Esophagus squamous epithelium (tissue), 5 donors: ENCODE data around the gene PLXNA3. TPM values are rescaled to one million over a fixed set of nuclear protein-coding genes. Genes with fewer than 3 reads are reported as not detected.
A peak's percentile ranks its signal among the peaks of the same experiment; 100 is the strongest.

Experiments
- DNase-seq: peaks from one replicate; lab custom pipeline; 2025; lab: John Stamatoyannopoulos, UW
- H3K27ac ChIP-seq, 4 donors: fragments of 200-600 bp; sonication (generic); one replicate each; pipeline ENCODE4 v1.5.1; 2016 to 2019; ENCODE audit warnings: mild to moderate bottlenecking in 1 of 4
- H3K27me3 ChIP-seq, 4 donors: fragments of 200-600 bp; sonication (generic); 1 replicate in 3 of 4; 2 replicates in 1 of 4; pipeline versions ENCODE4 v1.5.1 to v1.6.0; 2017 to 2021; ENCODE audit warnings: antibody characterized with exemption in 1 of 4
- H3K36me3 ChIP-seq, 3 donors: fragments of 200-600 bp; sonication (generic); one replicate each; pipeline ENCODE4 v1.5.1; 2016 to 2019
- H3K4me1 ChIP-seq, 3 donors: fragments of 200-600 bp; sonication (generic); one replicate each; pipeline ENCODE4 v1.5.1; 2017 to 2019
- H3K4me3 ChIP-seq, 4 donors: fragments of 200-600 bp; sonication (generic); 1 replicate in 3 of 4; 2 replicates in 1 of 4; pipeline ENCODE4 v1.5.1; 2016 to 2019; ENCODE audit warnings: mild to moderate bottlenecking in 2 of 4, moderate library complexity in 1 of 4
- H3K9me3 ChIP-seq, 3 donors: fragments of 200-600 bp; sonication (generic); one replicate each; pipeline ENCODE4 v1.5.1; 2016 to 2019
- POLR2A ChIP-seq, 4 donors: fragments of 450-650 bp; IDR thresholded peaks; one replicate each; pipeline ENCODE4 v1.6.1; 2017; ENCODE audit warnings: antibody characterized with exemption in 4 of 4, mild to moderate bottlenecking in 4 of 4, moderate library complexity in 3 of 4
- WGBS, 2 donors: methylation state at CpG; one replicate each; pipeline ENCODE4 v1.1.5; 2018; 5-methylcytosine and 5-hydroxymethylcytosine counted together
- intact Hi-C: fragments of 100-400 bp; cut with DNase I; formaldehyde crosslinking; loops from one replicate; pipeline ENCODE4 v1.15.0; 2022
- total RNA-seq, 4 donors: library from RNA; depleted of rRNA; stranded (reverse); fragments of >200 nt; gene quantifications; one replicate each; pipeline ENCODE4 v1.1.0, GENCODE V29; 2016
- TF ChIP-seq, protein P1 (sequence below), 6 experiments: fragments of 450-650 bp in 4 of 6; fragments of 200-600 bp in 2 of 6; sonication (generic) in 2 of 6; IDR thresholded peaks; one replicate each; pipeline ENCODE4 v1.5.1; 2016 to 2019; ENCODE audit warnings: antibody characterized with exemption in 6 of 6, mild to moderate bottlenecking in 4 of 6, moderate library complexity in 4 of 6
- donor health status: DM: yes; HTN: yes; CAD: no.

Gene PLXNA3
- total RNA-seq, 4 donors from 2014 or later: 4.4 to 5.9 (median 5.4) TPM

DNA sequence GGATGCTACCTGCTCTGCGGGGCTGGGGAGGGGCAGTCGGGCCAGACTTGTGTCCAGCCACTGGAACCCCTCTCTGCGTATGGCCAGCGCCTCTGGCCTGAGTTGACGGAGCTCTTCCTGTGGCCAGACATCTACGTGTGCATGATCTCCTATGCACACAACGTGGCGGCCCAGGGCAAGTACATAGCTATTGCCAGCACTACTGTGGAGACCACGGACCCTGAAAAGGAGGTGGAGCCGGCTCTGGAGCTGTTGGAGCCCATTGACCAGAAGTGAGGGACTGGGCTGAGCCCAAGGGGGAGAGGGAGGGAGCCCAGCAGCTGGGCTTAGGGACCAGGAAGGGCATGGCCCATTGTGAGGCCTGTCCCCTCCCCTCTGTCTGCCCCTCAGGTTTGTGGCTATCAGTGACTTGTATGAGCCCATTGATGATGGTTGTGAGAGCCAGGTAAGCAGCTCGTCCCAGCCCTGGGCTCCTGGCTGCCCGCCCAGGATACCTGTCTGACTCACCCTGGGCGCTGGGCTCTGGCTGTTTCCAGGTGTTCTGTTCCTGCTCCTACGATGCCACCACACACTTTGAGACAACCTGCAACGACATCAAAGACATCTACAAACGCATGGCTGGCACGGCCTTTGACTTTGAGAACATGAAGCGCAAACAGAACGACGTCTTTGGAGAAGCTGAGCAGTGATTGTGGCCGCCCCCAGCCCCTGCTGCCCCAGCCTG lies 15.9 kb upstream of the PLXNA3 start:
- WGBS, 2 donors: 51 to 70% methylated on average over 5 to 6 of the region's 21 CpGs
- peaks cover 0 to 50% (median 5%) of the 10 kb centered on the region in 3 donors for H3K36me3 ChIP-seq
- peak overlapping the region in 3 of 4 donors; percentile 29 to 87 (median 37) for H3K27ac ChIP-seq
- no peak overlapping the region for H3K4me3 ChIP-seq
- H3K27me3 ChIP-seq: no peaks in the 10 kb centered on the region
- intact Hi-C loops: no loop called here
- H3K9me3 ChIP-seq: no peaks in the 10 kb centered on the region
- no peak for DNase-seq
- peaks cover 7 to 55% (median 18%) of the 10 kb centered on the region in 3 donors for H3K4me1 ChIP-seq
- TF ChIP-seq, protein P1, sequence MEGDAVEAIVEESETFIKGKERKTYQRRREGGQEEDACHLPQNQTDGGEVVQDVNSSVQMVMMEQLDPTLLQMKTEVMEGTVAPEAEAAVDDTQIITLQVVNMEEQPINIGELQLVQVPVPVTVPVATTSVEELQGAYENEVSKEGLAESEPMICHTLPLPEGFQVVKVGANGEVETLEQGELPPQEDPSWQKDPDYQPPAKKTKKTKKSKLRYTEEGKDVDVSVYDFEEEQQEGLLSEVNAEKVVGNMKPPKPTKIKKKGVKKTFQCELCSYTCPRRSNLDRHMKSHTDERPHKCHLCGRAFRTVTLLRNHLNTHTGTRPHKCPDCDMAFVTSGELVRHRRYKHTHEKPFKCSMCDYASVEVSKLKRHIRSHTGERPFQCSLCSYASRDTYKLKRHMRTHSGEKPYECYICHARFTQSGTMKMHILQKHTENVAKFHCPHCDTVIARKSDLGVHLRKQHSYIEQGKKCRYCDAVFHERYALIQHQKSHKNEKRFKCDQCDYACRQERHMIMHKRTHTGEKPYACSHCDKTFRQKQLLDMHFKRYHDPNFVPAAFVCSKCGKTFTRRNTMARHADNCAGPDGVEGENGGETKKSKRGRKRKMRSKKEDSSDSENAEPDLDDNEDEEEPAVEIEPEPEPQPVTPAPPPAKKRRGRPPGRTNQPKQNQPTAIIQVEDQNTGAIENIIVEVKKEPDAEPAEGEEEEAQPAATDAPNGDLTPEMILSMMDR (IDR thresholded peaks at IDR 0.05): no peak
- TF ChIP-seq POLR2A (IDR thresholded peaks at IDR 0.05): no peak

DNA sequence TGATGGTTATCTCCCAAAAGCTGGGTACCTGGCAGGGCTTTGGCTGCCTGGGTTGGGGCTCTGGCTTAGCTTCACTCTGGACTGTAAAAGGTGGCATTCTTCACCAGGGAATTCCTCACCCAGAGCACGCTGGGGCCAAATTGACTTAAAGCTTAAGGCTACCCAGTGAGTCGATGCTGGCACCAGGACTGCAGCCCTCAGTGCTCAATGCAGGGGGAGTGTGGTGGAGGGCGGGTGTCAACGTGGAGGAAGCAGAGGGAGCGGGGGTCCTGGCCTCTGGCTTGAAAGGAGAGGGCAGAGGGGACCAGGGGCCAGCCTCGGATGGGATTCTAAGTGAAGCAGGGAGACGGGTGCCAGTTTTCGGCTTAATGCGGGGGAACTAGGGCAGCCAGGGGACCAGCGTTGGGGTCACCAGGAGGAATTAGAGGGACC lies 14.6 kb upstream of the PLXNA3 start:
- Histone ChIP-seq H3K9me3 (no peaks in the 10 kb centered on the region), H3K36me3 (peaks cover 0 to 63% (median 5%) of the 10 kb centered on the region in 3 donors), H3K4me1 (peaks cover 3 to 43% (median 13%) of the 10 kb centered on the region in 3 donors), H3K27me3 (no peaks in the 10 kb centered on the region), H3K4me3 (peak overlapping the region in 3 of 4 donors; percentile 51 to 75 (median 59)), H3K27ac (peak overlapping the region; percentile 76 to 87 (median 87))
- 27 to 31% methylated on average over 3 to 9 of the region's 10 CpGs for WGBS, 2 donors
- no peak for DNase-seq
- intact Hi-C loops: no loop called here
- no peak for TF ChIP-seq POLR2A (IDR thresholded peaks at IDR 0.05)
- TF ChIP-seq, protein P1 (IDR thresholded peaks at IDR 0.05): no peak

DNA sequence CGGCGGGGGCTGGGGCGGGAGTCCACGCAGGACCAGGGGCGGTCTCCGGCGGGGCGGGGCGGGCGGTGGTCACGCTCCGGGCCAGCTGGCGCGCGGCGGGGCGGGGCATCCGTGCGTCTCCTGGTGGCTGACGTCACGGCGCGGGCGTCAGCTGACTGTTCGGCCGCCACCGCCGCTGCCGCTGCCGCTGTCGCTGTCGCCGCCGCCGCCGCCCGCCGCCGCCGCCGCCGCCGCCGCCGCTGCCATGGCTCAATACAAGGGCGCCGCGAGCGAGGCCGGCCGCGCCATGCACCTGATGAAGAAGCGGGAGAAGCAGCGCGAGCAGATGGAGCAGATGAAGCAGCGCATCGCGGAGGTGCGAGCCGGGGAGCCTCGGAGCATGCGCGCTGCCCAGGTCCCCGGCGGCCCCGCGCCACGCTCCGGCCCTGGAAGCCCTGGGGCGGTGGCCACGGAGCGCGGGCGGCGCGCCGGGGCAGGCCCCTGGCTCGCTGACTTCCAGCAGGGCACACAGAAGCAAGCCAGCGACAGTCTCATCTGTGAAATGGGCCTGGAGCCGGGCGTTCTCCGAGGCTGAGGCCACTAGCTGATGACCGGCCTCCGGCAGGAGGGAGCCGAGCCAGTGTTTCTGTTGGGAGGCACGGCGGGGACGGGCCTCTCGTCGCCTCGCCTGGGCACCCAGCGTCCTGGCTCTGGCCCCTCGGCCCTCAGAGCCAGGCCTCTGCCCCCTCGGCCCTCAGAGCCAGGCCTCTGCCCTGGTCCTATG lies 13.9 kb upstream of the PLXNA3 start, which contains the start of gene FAM50A:
Gene FAM50A, plus strand, starts transcription at position 150 of the 763 bp plus-strand sequence. Its CDS starts 95 bp downstream, at position 245.
- no peak for DNase-seq
- peaks cover 0 to 63% (median 5%) of the 10 kb centered on the region in 3 donors for H3K36me3 ChIP-seq
- intact Hi-C loops: no loop called here
- TF ChIP-seq POLR2A (IDR thresholded peaks at IDR 0.05): peak in 1 of 4 donors; percentile 26
- TF ChIP-seq, protein P1 (IDR thresholded peaks at IDR 0.05): peak in 2 of 6 experiments; percentile 9 to 26
- no peaks in the 10 kb centered on the region for H3K9me3 ChIP-seq
- H3K27ac ChIP-seq: peak within 1 kb of the TSS; percentile 76 to 87 (median 87)
- peak within 1 kb of the TSS; percentile 45 to 75 (median 55) for H3K4me3 ChIP-seq
- H3K27me3 ChIP-seq: no peaks in the 10 kb centered on the region
- peaks cover 0 to 36% (median 12%) of the 10 kb centered on the region in 3 donors for H3K4me1 ChIP-seq
- WGBS, 2 donors: 0% methylated on average over 2 of the region's 94 CpGs; no CpG with 5 or more reads in 1 of the 2 donors

DNA sequence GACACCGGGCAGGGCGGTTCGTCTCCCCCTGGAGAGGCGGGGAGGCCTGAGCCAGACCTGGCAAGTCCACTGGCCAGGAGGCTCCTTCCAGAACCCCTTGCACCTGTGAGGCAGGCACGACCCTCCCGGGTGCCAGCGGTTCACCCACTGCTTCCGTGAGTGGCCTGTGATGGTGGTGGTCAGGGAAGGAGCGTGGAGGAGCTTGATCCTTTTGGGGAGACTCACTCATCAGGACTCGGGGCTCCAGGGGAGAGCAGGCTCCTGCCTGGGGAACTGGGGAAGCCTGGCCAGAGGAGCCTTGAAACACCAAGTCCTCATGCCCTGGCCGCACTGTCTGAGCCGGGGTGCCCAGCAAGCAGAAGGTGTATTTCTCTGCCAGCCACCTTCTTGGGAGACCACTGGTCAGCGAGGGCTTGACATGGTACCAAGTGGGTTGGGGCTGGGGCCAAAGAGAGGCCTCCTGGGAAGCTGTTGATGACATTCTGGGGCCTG lies 13.3 kb upstream of the PLXNA3 start:
- 20 to 79% methylated on average over 1 to 2 of the region's 13 CpGs for WGBS, 2 donors
- Histone ChIP-seq H3K27me3 (no peaks in the 10 kb centered on the region), H3K4me1 (peaks cover 0 to 35% (median 12%) of the 10 kb centered on the region in 3 donors), H3K27ac (peak overlapping the region; percentile 74 to 87 (median 82)), H3K9me3 (no peaks in the 10 kb centered on the region), H3K4me3 (peak overlapping the region; percentile 45 to 75 (median 55)), H3K36me3 (peaks cover 0 to 63% (median 5%) of the 10 kb centered on the region in 3 donors)
- DNase-seq: no peak
- intact Hi-C loops: no loop called here
- TF ChIP-seq POLR2A (IDR thresholded peaks at IDR 0.05): no peak
- TF ChIP-seq, protein P1 (IDR thresholded peaks at IDR 0.05): no peak
